ENCODE data around the gene SPINK1. TPM values are rescaled to one million over a fixed set of nuclear protein-coding genes. Genes with fewer than 3 reads are reported as not detected.

SPINK1 gene
- total RNA-seq, 1 donor from 2014 or later = not detected

- no peak for DNase-seq
- no peak overlapping the region for H3K4me3 Mint-ChIP-seq (ENCODE audit: unreplicated experiment)
- H3K36me3 Mint-ChIP-seq (ENCODE audit: unreplicated experiment) = no peaks in the 10 kb centered on the region
- H3K9me3 Mint-ChIP-seq (ENCODE audit: unreplicated experiment) = no peaks in the 10 kb centered on the region
- H3K4me1 Mint-ChIP-seq (ENCODE audit: low read depth, unreplicated experiment) = peaks cover 3% of the 10 kb centered on the region
- TF ChIP-seq CTCF (IDR thresholded peaks at IDR 0.05; ENCODE audit: partially characterized antibody, unreplicated experiment) = no peak
- H3K27ac Mint-ChIP-seq (ENCODE audit: unreplicated experiment) = no peak overlapping the region
- peaks cover 2% of the 10 kb centered on the region for H3K27me3 Mint-ChIP-seq (ENCODE audit: unreplicated experiment)
These were observed 12.2 kb downstream of the SPINK1 start for GRCh38 chr5:147819261-147819770.

- H3K4me3 Mint-ChIP-seq (ENCODE audit: unreplicated experiment) = no peak overlapping the region
- H3K36me3 Mint-ChIP-seq (ENCODE audit: unreplicated experiment) = no peaks in the 10 kb centered on the region
- peaks cover 3% of the 10 kb centered on the region for H3K4me1 Mint-ChIP-seq (ENCODE audit: low read depth, unreplicated experiment)
- no peak overlapping the region for H3K27ac Mint-ChIP-seq (ENCODE audit: unreplicated experiment)
- peaks cover 2% of the 10 kb centered on the region for H3K27me3 Mint-ChIP-seq (ENCODE audit: unreplicated experiment)
- no peak for DNase-seq
- no peak for TF ChIP-seq CTCF (IDR thresholded peaks at IDR 0.05; ENCODE audit: partially characterized antibody, unreplicated experiment)
- no peaks in the 10 kb centered on the region for H3K9me3 Mint-ChIP-seq (ENCODE audit: unreplicated experiment)
These were observed 13.2 kb downstream of the SPINK1 start for GRCh38 chr5:147818290-147818689.

DNA sequence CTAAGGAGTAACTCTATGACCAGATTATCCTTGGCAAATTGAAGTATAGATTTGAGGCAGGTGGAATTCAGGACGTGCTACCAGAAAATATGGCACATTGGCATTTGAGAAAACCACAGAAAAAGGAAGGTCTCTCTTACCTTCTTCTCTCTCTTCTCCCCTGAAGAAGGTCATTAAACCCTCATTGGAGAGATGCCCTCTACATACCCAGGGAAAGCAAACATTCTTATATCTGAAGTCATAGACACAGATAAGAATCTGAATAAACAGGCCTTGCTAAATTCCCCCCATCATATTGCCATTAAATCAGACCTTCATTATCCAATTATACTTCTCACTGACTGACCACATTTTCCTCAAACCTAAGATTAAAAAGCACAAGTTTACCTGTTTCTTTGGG, 17.8 kb downstream of the SPINK1 start:
- peaks cover 2% of the 10 kb centered on the region for H3K9me3 Mint-ChIP-seq (ENCODE audit: unreplicated experiment)
- H3K4me3 Mint-ChIP-seq (ENCODE audit: unreplicated experiment) = no peak overlapping the region
- H3K27me3 Mint-ChIP-seq (ENCODE audit: unreplicated experiment) = no peaks in the 10 kb centered on the region
- peaks cover 3% of the 10 kb centered on the region for H3K4me1 Mint-ChIP-seq (ENCODE audit: low read depth, unreplicated experiment)
- DNase-seq = no peak
- no peak overlapping the region for H3K27ac Mint-ChIP-seq (ENCODE audit: unreplicated experiment)
- H3K36me3 Mint-ChIP-seq (ENCODE audit: unreplicated experiment) = no peaks in the 10 kb centered on the region
- no peak for TF ChIP-seq CTCF (IDR thresholded peaks at IDR 0.05; ENCODE audit: partially characterized antibody, unreplicated experiment)

- H3K4me1 Mint-ChIP-seq (ENCODE audit: low read depth, unreplicated experiment) = no peaks in the 10 kb centered on the region
- DNase-seq = no peak
- H3K27ac Mint-ChIP-seq (ENCODE audit: unreplicated experiment) = no peak overlapping the region
- peaks cover 2% of the 10 kb centered on the region for H3K9me3 Mint-ChIP-seq (ENCODE audit: unreplicated experiment)
- H3K27me3 Mint-ChIP-seq (ENCODE audit: unreplicated experiment) = no peaks in the 10 kb centered on the region
- H3K4me3 Mint-ChIP-seq (ENCODE audit: unreplicated experiment) = no peak overlapping the region
- TF ChIP-seq CTCF (IDR thresholded peaks at IDR 0.05; ENCODE audit: partially characterized antibody, unreplicated experiment) = no peak
- H3K36me3 Mint-ChIP-seq (ENCODE audit: unreplicated experiment) = no peaks in the 10 kb centered on the region
These were observed 21.4 kb downstream of the SPINK1 start for GRCh38 chr5:147809830-147810666.

- Mint-ChIP-seq H3K27ac (ENCODE audit: unreplicated experiment) (no peak overlapping the region), H3K36me3 (ENCODE audit: unreplicated experiment) (no peaks in the 10 kb centered on the region), H3K27me3 (ENCODE audit: unreplicated experiment) (peaks cover 2% of the 10 kb centered on the region), H3K9me3 (ENCODE audit: unreplicated experiment) (no peaks in the 10 kb centered on the region), H3K4me1 (ENCODE audit: low read depth, unreplicated experiment) (peaks cover 3% of the 10 kb centered on the region), H3K4me3 (ENCODE audit: unreplicated experiment) (no peak overlapping the region)
- no peak for TF ChIP-seq CTCF (IDR thresholded peaks at IDR 0.05; ENCODE audit: partially characterized antibody, unreplicated experiment)
- DNase-seq = no peak
These were observed 26.4 kb downstream of the SPINK1 start for GRCh38 chr5:147805030-147805454.

All from glutamatergic neuron (in vitro differentiated cells).